ENCODE data around the gene RRP36.

Gene RRP36

GRCh38 chr6:43009124-43009523 is 12.3 kb upstream of the RRP36 start:
- DNase-seq: peak; percentile 23

- DNase-seq: no peak
These were observed 10.2 kb upstream of the RRP36 start for GRCh38 chr6:43011207-43011606.

GRCh38 chr6:43012364-43012763 is 9.1 kb upstream of the RRP36 start:
- no peak for DNase-seq

- peak; percentile 54 for DNase-seq
These were observed 8.2 kb upstream of the RRP36 start for GRCh38 chr6:43013097-43013842.

GRCh38 chr6:43013843-43014433 is 7.5 kb upstream of the RRP36 start, which contains the start of the genes KLHDC3 and MEA1:
KLHDC3 (plus strand) TSS chr6:43014249; CDS start chr6:43017193, 2,944 bp downstream.
MEA1 (minus strand) TSS chr6:43013946; CDS start chr6:43013813, 133 bp downstream.
- peak; percentile 99 for DNase-seq

- peak; percentile 34 for DNase-seq
These were observed 7.0 kb upstream of the RRP36 start for GRCh38 chr6:43014434-43014909.

- DNase-seq: no peak
These were observed 5.1 kb upstream of the RRP36 start for GRCh38 chr6:43016176-43016942.

- no peak for DNase-seq
These were observed 4.5 kb upstream of the RRP36 start for GRCh38 chr6:43016943-43017334.

- no peak for DNase-seq
These were observed 2.3 kb upstream of the RRP36 start for GRCh38 chr6:43019152-43019551.

- no peak for DNase-seq
These were observed 1.2 kb upstream of the RRP36 start for GRCh38 chr6:43020052-43020705.

GRCh38 chr6:43020847-43021246 is 576 bp upstream of the RRP36 start:
- no peak for DNase-seq

- no peak for DNase-seq
These were observed 3.0 kb downstream of the RRP36 start for GRCh38 chr6:43024436-43024835.

GRCh38 chr6:43026365-43026764 is 4.9 kb downstream of the RRP36 start:
- DNase-seq: no peak

- no peak for DNase-seq
These were observed 7.7 kb downstream of the RRP36 start for GRCh38 chr6:43029120-43029519.

GRCh38 chr6:43032326-43032725 is 10.9 kb downstream of the RRP36 start:
- no peak for DNase-seq

- DNase-seq: no peak
These were observed 12.2 kb downstream of the RRP36 start for GRCh38 chr6:43033496-43034189.

- no peak for DNase-seq
These were observed 12.7 kb downstream of the RRP36 start for GRCh38 chr6:43034190-43034525.

- no peak for DNase-seq
These were observed 14.2 kb downstream of the RRP36 start for GRCh38 chr6:43035495-43036194.

GRCh38 chr6:43036712-43037111 is 15.3 kb downstream of the RRP36 start:
- DNase-seq: no peak

GRCh38 chr6:43037197-43037596 is 15.8 kb downstream of the RRP36 start:
- DNase-seq: no peak

GRCh38 chr6:43037706-43038105 is 16.3 kb downstream of the RRP36 start:
- no peak for DNase-seq

GRCh38 chr6:43038727-43039126 is 17.3 kb downstream of the RRP36 start:
- no peak for DNase-seq

All from HCEC 1CT (cell line).